GM21423 (cell line): ENCODE results near the gene VAC14.
"Not testable (repeated sequence)": the region's sequence is repeated elsewhere in the genome, so short reads cannot be mapped to it uniquely, and the experiment has no call there.

Experiments
- ATAC-seq: cut with Tn5 transposase; IDR thresholded peaks from one replicate; pipeline ENCODE4 v1.9.1; 2021; ENCODE audit warnings: mild to moderate bottlenecking, moderate library complexity; ENCODE audit not compliant: unreplicated experiment

Gene VAC14

DNA sequence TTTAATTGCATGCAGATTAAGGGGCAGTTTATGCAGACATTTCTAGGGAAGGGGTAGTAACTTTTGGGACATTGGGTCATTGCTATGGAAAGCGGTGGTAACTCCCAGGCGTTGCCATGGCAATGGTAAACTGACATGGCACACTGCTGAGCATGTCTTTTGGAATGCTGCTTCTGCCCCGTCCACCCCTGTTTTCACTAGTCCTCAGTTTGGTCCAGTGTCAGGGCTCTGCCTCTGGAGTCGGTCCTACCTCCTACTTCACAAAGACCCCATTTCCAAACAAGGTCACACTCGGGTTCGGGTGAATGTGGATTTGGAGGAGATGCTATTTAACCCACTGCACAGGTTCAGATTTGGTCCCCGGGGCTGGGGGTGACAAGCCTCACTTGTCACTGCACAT, 151.7 kb downstream of the VAC14 start:
- ATAC-seq = no peak

DNA sequence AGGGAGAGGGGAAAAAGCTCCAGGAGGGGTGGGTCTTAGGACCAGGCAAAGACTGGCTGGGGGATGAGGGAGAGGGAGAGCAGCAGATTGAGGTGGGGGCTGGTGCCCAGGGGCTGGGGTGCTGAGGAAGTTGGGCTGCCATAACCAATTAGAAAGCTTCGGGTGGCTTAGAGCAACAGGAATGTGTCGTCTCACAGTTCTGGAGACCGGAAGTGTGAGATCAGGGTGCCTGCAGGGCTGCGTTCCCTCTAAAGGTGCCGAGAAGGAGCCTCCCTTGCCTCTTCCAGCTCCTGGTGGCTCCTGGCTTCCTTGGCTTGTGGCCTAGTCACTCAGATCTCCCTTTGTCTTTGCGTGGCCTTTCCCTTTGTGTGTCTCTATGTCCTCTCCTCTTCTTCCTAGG, 152.4 kb downstream of the VAC14 start:
- ATAC-seq = no peak

DNA sequence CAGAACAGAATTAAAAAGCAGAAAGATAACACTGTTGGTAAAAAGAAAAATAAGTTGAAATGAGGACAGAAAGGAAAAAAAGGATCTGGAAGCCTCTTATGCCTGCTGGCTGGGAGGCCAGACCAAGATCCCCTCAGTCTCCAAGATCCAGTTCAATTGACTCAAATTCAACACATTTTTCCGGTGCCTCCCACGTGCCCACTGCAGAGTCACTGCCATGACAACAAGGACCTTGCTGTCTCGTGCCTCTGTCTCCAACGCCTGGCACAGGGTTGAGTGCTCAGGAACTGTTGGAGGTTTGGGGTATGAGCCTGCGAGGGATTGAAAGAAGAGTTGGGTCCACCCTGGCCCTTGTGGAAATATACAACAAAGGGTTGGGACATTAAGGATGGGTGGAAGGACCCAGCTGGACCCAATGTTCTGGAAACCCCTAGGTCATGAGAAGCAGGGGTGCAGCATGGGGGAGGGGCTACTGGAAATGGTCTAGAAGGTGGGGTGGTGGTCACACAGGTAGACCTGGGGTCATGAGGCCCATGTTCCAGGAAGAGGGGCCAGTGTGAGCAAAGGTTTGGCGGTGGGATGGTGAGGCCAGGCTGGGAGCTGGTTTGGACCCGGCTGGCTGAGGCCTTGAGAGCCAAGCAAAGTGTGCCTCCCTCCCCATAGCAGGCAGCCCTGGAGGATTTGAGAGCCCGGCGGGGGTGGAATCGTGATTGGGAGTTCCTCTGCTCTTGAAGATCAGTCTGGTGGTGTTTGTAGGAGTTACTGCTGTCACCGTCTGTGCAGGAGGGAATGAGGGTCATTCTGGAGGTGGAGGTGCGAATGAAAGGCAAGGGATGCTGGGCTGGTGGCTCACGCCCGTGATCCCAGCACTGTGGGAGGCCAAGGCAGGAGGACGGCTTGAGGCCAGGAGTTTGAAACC, 153.3 kb downstream of the VAC14 start:
- no peak for ATAC-seq

DNA sequence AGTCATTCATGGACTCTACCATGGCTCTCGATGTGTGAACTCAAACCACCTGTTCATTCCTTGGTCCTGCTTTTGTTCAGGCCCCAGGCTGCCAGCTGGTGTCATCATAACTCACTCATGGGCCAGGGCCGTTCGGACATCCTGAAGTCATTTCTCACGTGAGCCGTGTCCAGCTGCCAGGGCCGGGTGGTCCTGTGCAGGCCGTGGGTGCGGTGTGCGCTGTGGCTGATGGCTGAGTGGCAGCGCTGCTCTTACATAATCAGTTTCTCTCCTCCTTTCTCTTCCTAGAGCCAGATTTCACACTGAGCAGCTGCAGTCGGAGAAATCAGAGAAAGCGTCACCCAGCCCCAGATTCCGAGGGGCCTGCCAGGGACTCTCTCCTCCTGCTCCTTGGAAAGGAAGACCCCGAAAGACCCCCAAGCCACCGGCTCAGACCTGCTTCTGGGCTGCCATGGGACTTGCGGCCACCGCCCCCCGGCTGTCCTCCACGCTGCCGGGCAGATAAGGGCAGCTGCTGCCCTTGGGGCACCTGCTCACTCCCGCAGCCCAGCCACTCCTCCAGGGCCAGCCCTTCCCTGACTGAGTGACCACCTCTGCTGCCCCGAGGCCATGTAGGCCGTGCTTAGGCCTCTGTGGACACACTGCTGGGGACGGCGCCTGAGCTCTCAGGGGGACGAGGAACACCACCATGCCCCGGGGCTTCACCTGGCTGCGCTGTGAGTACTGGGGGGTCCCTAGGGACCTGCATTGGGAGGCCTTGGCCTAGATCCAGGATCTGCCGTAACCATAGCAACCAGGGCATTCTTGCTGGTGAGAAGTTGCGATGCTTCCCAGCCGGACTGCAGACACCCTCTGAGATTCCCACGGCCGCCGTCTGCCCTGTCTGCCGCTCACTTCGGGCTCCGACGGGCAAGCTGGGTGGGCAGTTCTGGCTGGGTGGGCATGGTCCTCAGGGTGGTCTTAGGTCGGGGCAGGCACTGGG, 154.4 kb downstream of the VAC14 start, which contains the start of gene IL34:
TSS of gene IL34 (plus strand) at position 300 of the 982 bp plus-strand sequence. CDS start at position 689, 389 bp downstream.
- no peak for ATAC-seq

DNA sequence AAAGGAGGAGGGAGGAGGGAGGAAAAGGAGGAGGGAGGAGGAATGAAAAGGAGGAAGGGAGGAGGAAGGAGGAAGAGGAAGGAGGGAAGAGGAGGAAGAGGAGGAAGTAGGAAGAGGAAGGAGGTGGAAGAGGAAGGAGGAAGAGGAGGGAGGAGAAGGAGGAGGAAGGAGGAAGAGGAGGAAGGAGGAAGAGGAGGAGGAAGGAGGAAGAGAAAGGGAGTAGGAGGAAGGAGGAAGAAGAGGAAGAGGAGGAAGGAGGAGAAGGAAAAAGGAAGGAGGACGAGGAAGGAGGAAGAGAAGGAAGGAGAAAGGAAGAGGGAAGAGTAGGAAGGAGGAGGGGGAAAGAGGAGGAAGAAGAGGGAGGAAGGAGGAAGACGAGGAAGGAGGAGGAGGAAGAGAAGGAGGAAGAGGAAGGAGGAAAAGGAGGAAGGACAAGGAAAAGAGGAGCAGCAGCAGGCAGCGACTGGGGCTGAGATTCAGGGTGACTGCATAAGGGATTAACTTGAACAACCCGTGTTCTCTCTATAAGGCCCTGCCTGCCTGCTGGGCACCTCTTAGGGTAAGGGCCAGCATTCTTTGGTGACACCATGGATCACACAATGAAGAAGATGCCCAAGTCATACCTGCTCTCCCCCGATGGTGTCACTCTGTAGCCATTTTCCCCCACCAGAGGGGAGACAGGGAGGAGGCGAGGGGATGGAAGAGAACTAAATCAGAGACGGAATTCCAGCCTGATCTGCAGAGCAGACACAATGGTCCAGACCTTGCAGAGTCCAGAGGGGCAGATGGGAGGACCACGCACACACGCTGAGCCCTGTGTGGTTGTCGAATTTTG, 156.0 kb downstream of the VAC14 start:
- ATAC-seq = no peak

DNA sequence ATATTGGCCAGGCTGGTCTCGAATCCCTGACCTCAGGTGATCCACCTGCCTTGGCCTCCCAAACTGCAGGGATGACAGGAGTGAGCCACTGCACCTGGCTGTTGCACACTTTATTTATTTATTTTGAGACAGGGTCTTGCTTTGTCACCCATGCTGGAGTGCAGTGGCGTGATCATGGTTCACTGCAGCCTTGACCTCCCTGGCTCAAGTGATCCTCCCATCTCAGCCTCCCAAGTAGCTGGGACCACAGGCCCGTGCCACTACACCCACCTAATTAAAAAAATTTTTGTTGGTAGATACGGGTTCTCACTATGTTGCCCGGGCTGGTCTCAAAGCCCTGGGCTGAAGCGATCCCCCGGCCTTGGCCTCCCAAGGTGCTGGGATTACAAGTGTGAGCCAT, 157.7 kb downstream of the VAC14 start:
- not testable (repeated sequence) for ATAC-seq

DNA sequence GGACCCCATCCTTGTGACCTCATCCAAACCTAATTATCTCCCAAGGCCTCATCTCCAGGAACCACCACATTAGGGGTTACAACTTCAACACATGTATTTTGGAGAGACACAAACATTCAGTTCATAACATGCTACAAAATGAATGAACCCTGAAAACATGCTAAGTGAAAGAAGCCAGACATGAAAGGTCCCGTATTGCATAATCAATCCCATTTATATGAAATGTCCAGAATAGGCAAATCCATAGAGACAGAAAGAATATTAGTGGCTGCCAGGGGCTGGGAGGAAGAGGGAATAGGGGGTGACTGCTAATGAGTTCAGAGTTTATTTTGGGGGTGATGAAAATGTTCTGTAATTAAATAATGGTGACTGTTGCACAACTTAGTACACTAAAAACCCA, 158.3 kb downstream of the VAC14 start:
- no peak for ATAC-seq

DNA sequence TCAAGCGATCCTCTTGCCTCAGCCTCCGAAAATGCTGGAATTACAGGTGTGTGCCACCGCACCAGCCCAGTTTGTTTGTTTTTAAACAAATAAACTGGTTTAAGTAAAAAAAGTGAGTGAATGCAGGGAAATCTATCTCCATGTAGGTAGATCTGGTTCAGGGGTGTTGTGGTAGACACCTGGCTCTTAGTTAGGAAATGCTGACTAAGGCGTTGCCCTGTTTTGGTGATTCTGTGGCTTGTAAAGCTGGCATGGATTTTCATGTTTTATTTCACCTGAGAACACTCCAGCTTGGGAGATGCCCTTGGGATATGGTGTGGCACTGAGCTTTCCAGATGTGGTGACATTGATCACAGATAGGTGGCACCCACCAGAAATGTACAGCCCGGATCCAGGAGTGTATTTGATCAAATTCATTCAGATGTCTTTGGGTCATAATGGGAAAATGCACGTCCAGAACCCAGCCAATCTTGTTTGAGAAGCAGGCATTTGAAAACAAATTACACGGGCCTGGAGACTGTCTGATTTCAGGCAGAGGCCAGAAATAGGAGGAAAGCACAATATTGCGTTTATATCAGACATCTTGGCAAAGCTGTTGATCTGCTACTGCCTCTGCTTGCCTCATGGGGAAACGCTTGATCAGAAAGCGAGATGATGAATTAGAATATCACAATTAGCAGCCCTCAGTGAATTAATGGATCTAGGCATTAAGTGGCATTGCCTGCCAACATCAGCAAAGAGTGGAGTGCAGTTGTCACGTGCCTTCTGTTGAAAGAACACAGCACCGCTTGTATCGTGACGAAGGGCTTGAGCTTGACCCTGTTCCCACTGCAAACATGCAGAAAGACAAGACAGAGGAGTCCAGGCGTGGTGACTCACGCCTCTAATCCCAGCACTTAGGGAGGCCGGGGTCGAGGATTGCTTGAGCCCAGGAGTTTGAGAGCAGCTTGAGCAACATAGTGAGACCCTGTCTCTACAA, 161.9 kb downstream of the VAC14 start:
- ATAC-seq = no peak
